Measurements from ENCODE around the gene NFIX. TPM values are rescaled to one million over a fixed set of nuclear protein-coding genes. Genes with fewer than 3 reads are reported as not detected.

The NFIX gene
- total and polyA plus RNA-seq, 2 experiments from 2014 or later = 0.06 to 0.14 TPM

GRCh38 chr19:13023656-13024055, 28.4 kb downstream of the NFIX start (continued):
- TF ChIP-seq ZNF462 (CRISPR knock-in tag; IDR thresholded peaks at IDR 0.05) (no peak), CREB1 (CRISPR knock-in tag; IDR thresholded peaks at IDR 0.05; ENCODE audit: low read depth) (no peak), ZNF331 (CRISPR knock-in tag; IDR thresholded peaks at IDR 0.05; ENCODE audit: low read depth) (no peak), CTCF (conservative IDR thresholded peaks at IDR 0.05; ENCODE audit: low read depth in 2 of 2) (no peak), REST (IDR thresholded peaks at IDR 0.05; ENCODE audit: unreplicated experiment) (no peak), STAT1 (IDR thresholded peaks at IDR 0.05; ENCODE audit: unreplicated experiment) (no peak)

Measured in GM23338 (cell line).